ENCODE measurements around the gene ZER1. TPM values are rescaled to one million over a fixed set of nuclear protein-coding genes. Genes with fewer than 3 reads are reported as not detected.

Gene ZER1
- polyA plus RNA-seq, 3 donors: 16.1 to 25.6 (median 18.0) TPM

- H3K27me3 ChIP-seq (ENCODE audit: control insufficient read depth in 2 of 2, insufficient read depth in 2 of 2, low read length in 2 of 2): no peaks in the 10 kb centered on the region
- Mint-ChIP-seq H3K27me3 (ENCODE audit: low read depth in 3 of 3) (no peaks in the 10 kb centered on the region), H3K36me3 (peaks cover 30 to 54% of the 10 kb centered on the region in 2 donors), H3K4me1 (peaks cover 3% of the 10 kb centered on the region), H3K27ac (peak overlapping the region in 1 of 7 donors; percentile 19), H3K4me3 (no peak overlapping the region), H3K9me3 (no peaks in the 10 kb centered on the region)
- H3K9ac ChIP-seq (ENCODE audit: insufficient read depth, low read length, poor library complexity, severe bottlenecking): no peak overlapping the region
- H3K36me3 ChIP-seq (replicated peaks in 1 of 2; ENCODE audit: control insufficient read depth in 1 of 2, insufficient read depth in 2 of 2, low read length in 2 of 2): peaks cover 12 to 36% of the 10 kb centered on the region in 2 donors
- no peak overlapping the region for H3K4me2 ChIP-seq (replicated peaks; ENCODE audit: extremely low read depth, low read length, poor library complexity, severe bottlenecking)
- intact Hi-C loops (cut with micrococcal nuclease): no loop called here
- no peak overlapping the region for H2AFZ ChIP-seq (ENCODE audit: insufficient read depth, low read depth, low read length, poor library complexity, severe bottlenecking)
- no peaks in the 10 kb centered on the region for H4K20me1 ChIP-seq (ENCODE audit: insufficient read depth, low read length)
- no peaks in the 10 kb centered on the region for H3K79me2 ChIP-seq (ENCODE audit: insufficient read depth, low read length)
- no peak overlapping the region for H3K27ac ChIP-seq (ENCODE audit: low read depth in 1 of 2, low read length in 2 of 2)
- H3K4me3 ChIP-seq (replicated peaks in 1 of 3; ENCODE audit: low read depth in 2 of 3, low read length in 3 of 3): no peak overlapping the region
- no peak for DNase-seq
- no peaks in the 10 kb centered on the region for H3K9me3 ChIP-seq (replicated peaks in 1 of 2; ENCODE audit: control insufficient read depth in 1 of 2, insufficient read depth in 1 of 2, low read length in 2 of 2)
- H3K4me1 ChIP-seq (ENCODE audit: control insufficient read depth in 1 of 2, insufficient read depth in 2 of 2, low read length in 2 of 2): no peaks in the 10 kb centered on the region
- WGBS (ENCODE audit: insufficient coverage): 96% methylated on average over 13 of the region's 13 CpGs
- TF ChIP-seq, protein P1, sequence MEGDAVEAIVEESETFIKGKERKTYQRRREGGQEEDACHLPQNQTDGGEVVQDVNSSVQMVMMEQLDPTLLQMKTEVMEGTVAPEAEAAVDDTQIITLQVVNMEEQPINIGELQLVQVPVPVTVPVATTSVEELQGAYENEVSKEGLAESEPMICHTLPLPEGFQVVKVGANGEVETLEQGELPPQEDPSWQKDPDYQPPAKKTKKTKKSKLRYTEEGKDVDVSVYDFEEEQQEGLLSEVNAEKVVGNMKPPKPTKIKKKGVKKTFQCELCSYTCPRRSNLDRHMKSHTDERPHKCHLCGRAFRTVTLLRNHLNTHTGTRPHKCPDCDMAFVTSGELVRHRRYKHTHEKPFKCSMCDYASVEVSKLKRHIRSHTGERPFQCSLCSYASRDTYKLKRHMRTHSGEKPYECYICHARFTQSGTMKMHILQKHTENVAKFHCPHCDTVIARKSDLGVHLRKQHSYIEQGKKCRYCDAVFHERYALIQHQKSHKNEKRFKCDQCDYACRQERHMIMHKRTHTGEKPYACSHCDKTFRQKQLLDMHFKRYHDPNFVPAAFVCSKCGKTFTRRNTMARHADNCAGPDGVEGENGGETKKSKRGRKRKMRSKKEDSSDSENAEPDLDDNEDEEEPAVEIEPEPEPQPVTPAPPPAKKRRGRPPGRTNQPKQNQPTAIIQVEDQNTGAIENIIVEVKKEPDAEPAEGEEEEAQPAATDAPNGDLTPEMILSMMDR (IDR thresholded peaks at IDR 0.05): no peak
These were observed 39.2 kb downstream of the ZER1 start for GRCh38 chr9:128732576-128732975.

- H2AFZ ChIP-seq (ENCODE audit: insufficient read depth, low read depth, low read length, poor library complexity, severe bottlenecking): no peak overlapping the region
- peaks cover 3% of the 10 kb centered on the region for H3K4me1 Mint-ChIP-seq
- H3K27me3 Mint-ChIP-seq (ENCODE audit: low read depth in 3 of 3): no peaks in the 10 kb centered on the region
- H3K9ac ChIP-seq (ENCODE audit: insufficient read depth, low read length, poor library complexity, severe bottlenecking): no peak overlapping the region
- H3K27ac ChIP-seq (ENCODE audit: low read depth in 1 of 2, low read length in 2 of 2): no peak overlapping the region
- H3K4me3 ChIP-seq (replicated peaks in 1 of 3; ENCODE audit: low read depth in 2 of 3, low read length in 3 of 3): no peak overlapping the region
- TF ChIP-seq, protein P1 (IDR thresholded peaks at IDR 0.05): no peak
- no peak for DNase-seq
- intact Hi-C loops (cut with micrococcal nuclease): no loop called here
- H3K4me1 ChIP-seq (ENCODE audit: control insufficient read depth in 1 of 2, insufficient read depth in 2 of 2, low read length in 2 of 2): no peaks in the 10 kb centered on the region
- no peak overlapping the region for H3K4me2 ChIP-seq (replicated peaks; ENCODE audit: extremely low read depth, low read length, poor library complexity, severe bottlenecking)
- no peaks in the 10 kb centered on the region for H3K9me3 ChIP-seq (replicated peaks in 1 of 2; ENCODE audit: control insufficient read depth in 1 of 2, insufficient read depth in 1 of 2, low read length in 2 of 2)
- no peaks in the 10 kb centered on the region for H4K20me1 ChIP-seq (ENCODE audit: insufficient read depth, low read length)
- peaks cover 9 to 30% of the 10 kb centered on the region in 2 donors for H3K36me3 ChIP-seq (replicated peaks in 1 of 2; ENCODE audit: control insufficient read depth in 1 of 2, insufficient read depth in 2 of 2, low read length in 2 of 2)
- H3K9me3 Mint-ChIP-seq: no peaks in the 10 kb centered on the region
- H3K79me2 ChIP-seq (ENCODE audit: insufficient read depth, low read length): no peaks in the 10 kb centered on the region
- H3K4me3 Mint-ChIP-seq: no peak overlapping the region
- no peaks in the 10 kb centered on the region for H3K27me3 ChIP-seq (ENCODE audit: control insufficient read depth in 2 of 2, insufficient read depth in 2 of 2, low read length in 2 of 2)
- 82% methylated on average over 7 of the region's 9 CpGs for WGBS (ENCODE audit: insufficient coverage)
- peak overlapping the region in 1 of 7 donors; percentile 42 for H3K27ac Mint-ChIP-seq
- peaks cover 24 to 48% of the 10 kb centered on the region in 2 donors for H3K36me3 Mint-ChIP-seq
These were observed 40.0 kb downstream of the ZER1 start for GRCh38 chr9:128731691-128732090.

Data from CD14-positive monocyte (primary cell).